DOHH2 (cell line): Measurements from ENCODE around the gene MCC.

Experiments
- H3F3A ChIP-seq: fragments of 200-600 bp; sonication (generic), shearing (Covaris generic); 2 replicates; pipeline ENCODE4 v1.6.0; 2016; ENCODE audit warnings: antibody characterized with exemption, mild to moderate bottlenecking; ENCODE audit not compliant: control insufficient read depth, insufficient read depth
- H3K27ac ChIP-seq: fragments of 200-600 bp; sonication (generic); 2 replicates; pipeline ENCODE4 v1.5.1; 2014; ENCODE audit warnings: low read depth, mild to moderate bottlenecking, low read length, moderate library complexity
- H3K27me3 ChIP-seq: fragments of 200-600 bp; sonication (generic); 2 replicates; pipeline ENCODE4 v1.6.1; 2014; ENCODE audit warnings: mild to moderate bottlenecking, low read length, mixed read lengths; ENCODE audit not compliant: control insufficient read depth
- H3K36me3 ChIP-seq: fragments of 200-600 bp; sonication (generic); 2 replicates; pipeline ENCODE4 v1.6.1; 2014; ENCODE audit warnings: mild to moderate bottlenecking, low read length, moderate library complexity, mixed read lengths; ENCODE audit not compliant: control insufficient read depth
- H3K4me1 ChIP-seq: fragments of 200-600 bp; sonication (generic); 2 replicates; pipeline ENCODE4 v1.6.1; 2014; ENCODE audit warnings: mild to moderate bottlenecking, low read length, mixed read lengths; ENCODE audit not compliant: control insufficient read depth
- H3K4me2 ChIP-seq: fragments of 200-600 bp; sonication (generic); 2 replicates; pipeline ENCODE4 v1.6.0; 2014; ENCODE audit warnings: mild to moderate bottlenecking, low read length, moderate library complexity
- H3K4me3 ChIP-seq: fragments of 200-600 bp; sonication (generic); 2 replicates; pipeline ENCODE4 v1.5.1; 2014; ENCODE audit warnings: mild to moderate bottlenecking, low read length, mixed read lengths
- H3K79me2 ChIP-seq: fragments of 200-600 bp; sonication (generic); 2 replicates; pipeline ENCODE4 v1.6.1; 2014; ENCODE audit warnings: mild to moderate bottlenecking, low read length, mixed read lengths; ENCODE audit not compliant: control insufficient read depth
- H3K9me2 ChIP-seq: fragments of 200-600 bp; sonication (generic); replicated peaks from 2 replicates; pipeline ENCODE4 v1.6.1; 2014; ENCODE audit warnings: mild to moderate bottlenecking, low read length, mixed read lengths; ENCODE audit not compliant: control insufficient read depth
- H3K9me3 ChIP-seq: fragments of 200-600 bp; sonication (generic); 2 replicates; pipeline ENCODE4 v1.6.1; 2014; ENCODE audit warnings: antibody characterized with exemption, low read length, mixed read lengths; ENCODE audit not compliant: control insufficient read depth, insufficient read depth
- H4K20me1 ChIP-seq: fragments of 200-600 bp; sonication (generic); 2 replicates; pipeline ENCODE4 v1.6.0; 2014; ENCODE audit warnings: low read depth, mild to moderate bottlenecking, antibody characterized with exemption, low read length, moderate library complexity; ENCODE audit not compliant: control insufficient read depth, insufficient read depth
- CTCF ChIP-seq: fragments of 200-600 bp; sonication (generic); IDR thresholded peaks from one replicate; pipeline ENCODE4 v1.5.1; 2014; ENCODE audit warnings: antibody characterized with exemption, mild to moderate bottlenecking, low read depth, low read length; ENCODE audit not compliant: poor library complexity, severe bottlenecking
- EZH2phosphoT487 ChIP-seq: fragments of 200-600 bp; sonication (generic); IDR thresholded peaks from 2 replicates; pipeline ENCODE4 v1.6.1; 2017; ENCODE audit warnings: borderline replicate concordance, mild to moderate bottlenecking, antibody characterized with exemption, low read length, moderate library complexity, mixed read lengths

The MCC gene

DNA sequence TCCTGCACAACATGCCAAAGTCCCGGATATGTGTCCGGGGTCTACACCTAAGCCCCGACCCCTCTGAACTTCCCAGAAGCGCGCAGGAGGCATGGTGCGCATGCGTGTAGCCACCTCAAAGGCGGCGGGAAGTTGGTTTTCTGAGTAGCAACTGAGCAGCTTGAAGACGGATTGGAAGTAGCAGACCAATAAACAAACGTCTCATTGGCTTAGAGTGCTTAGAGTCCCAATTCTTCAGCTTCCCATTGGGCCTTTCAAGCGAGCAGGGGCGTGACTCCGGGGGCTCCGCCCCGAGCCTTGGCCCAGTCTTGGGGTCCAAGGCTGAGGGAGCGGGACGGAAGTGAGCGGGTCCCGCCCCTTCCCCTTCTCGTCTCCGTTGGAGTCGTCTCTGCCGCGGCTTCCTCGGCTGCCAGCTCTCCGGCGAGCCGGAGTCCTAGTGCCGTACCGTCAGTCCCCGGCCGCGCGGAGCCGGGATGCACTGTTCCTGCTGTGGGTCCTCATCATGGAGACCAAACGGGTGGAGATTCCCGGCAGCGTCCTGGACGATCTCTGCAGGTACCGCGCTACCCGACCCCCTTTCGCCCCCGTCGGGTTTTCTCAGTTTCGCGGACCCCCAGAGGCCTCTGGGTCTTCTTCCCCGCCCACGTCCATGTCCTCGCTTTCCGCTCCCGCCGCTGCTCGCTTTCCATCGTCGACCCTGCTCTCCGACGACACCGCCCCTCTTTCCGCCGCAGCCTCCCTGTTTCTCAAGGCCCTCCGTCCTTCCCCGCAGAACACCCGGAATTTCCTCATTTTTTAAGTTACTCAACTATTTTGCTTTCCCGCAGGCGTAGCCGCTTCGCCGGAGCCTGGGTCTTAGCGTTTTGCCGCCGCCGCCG, 511.6 kb downstream of the MCC start, which contains the start of gene DCP2:
Gene DCP2 (plus strand): TSS at position 367 of the 878 bp plus-strand sequence. CDS start 136 bp downstream, at position 503.
- TF ChIP-seq CTCF (no peak), EZH2phosphoT487 (no peak)
- Histone ChIP-seq H3K9me2 (no peaks in the 10 kb centered on the region), H3K36me3 (peaks cover 36% of the 10 kb centered on the region), H3K27me3 (no peaks in the 10 kb centered on the region), H3K4me1 (peaks cover 34% of the 10 kb centered on the region), H3F3A (no peaks in the 10 kb centered on the region), H3K79me2 (peaks cover 51% of the 10 kb centered on the region), H3K27ac (peak within 1 kb of the TSS; percentile 77), H3K4me2 (peak within 1 kb of the TSS; percentile 85), H3K9me3 (no peaks in the 10 kb centered on the region), H4K20me1 (peaks cover 22% of the 10 kb centered on the region), H3K4me3 (peak within 1 kb of the TSS; percentile 97)

DNA sequence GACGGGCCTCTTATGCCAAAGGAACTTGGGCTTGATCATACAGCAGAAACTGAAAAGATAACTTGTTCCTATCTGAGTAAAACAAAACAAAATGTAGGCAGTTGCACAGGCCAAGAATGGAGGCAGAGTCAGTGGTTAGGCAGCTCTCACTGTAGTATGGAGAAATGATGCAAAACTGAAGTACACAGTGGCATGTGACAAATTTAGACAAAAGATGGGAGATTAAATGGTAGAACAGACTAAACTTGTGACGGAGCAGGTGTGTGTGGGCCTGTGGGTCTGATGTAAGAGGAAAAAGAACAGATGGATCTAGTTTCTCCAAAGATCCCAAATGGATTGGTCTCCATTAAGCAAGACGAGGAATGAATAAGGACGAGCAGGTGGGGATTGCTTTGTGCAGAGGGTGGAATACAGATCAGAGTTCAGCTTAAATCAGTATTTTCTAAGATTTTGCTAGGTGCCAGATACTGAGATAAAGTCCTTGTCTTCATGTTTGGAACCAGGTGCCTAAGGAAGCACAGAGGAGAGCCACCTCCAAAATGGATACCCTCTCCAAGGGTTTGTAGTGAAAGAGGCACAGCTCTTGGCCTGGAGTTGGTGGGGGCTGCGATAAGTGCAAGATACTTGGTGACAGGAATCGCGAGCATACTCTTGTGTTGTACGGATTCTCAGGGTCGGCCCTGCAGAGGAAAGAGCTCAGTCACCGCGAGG, 512.4 kb downstream of the MCC start:
- H3K27me3 ChIP-seq, result no peaks in the 10 kb centered on the region
- H3K4me2 ChIP-seq, result peak overlapping the region; percentile 85
- H4K20me1 ChIP-seq, result peaks cover 22% of the 10 kb centered on the region
- no peaks in the 10 kb centered on the region for H3K9me2 ChIP-seq
- TF ChIP-seq CTCF, result no peak
- TF ChIP-seq EZH2phosphoT487, result no peak
- peaks cover 42% of the 10 kb centered on the region for H3K4me1 ChIP-seq
- H3K79me2 ChIP-seq, result peaks cover 43% of the 10 kb centered on the region
- H3F3A ChIP-seq, result no peaks in the 10 kb centered on the region
- peak overlapping the region; percentile 97 for H3K4me3 ChIP-seq
- H3K9me3 ChIP-seq, result no peaks in the 10 kb centered on the region
- H3K27ac ChIP-seq, result peak overlapping the region; percentile 53
- peaks cover 28% of the 10 kb centered on the region for H3K36me3 ChIP-seq

DNA sequence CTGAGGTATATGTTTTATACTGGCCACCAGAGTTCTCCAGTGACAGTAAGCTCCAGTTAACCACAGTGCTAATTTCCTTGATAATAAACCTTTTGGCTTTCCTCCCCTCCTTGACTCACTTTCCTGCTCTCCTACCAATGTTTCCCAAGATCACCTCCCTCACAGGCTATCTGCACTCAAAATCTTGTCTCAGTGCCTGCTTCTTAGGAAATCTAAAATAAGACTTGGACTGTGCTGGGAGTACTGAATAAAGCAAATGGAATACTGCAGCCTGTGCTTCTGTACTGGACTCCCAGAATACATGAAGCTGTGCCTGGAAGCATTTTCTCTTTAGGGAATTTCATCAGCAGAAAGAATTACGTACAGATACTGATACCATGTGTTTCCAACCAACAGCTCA, 513.4 kb downstream of the MCC start:
- Histone ChIP-seq H3K27me3 (no peaks in the 10 kb centered on the region), H3K4me2 (no peak overlapping the region), H3F3A (no peaks in the 10 kb centered on the region), H3K9me2 (no peaks in the 10 kb centered on the region), H4K20me1 (peaks cover 17% of the 10 kb centered on the region), H3K27ac (no peak overlapping the region), H3K9me3 (no peaks in the 10 kb centered on the region), H3K79me2 (peaks cover 33% of the 10 kb centered on the region), H3K4me3 (no peak overlapping the region), H3K4me1 (peaks cover 39% of the 10 kb centered on the region), H3K36me3 (peaks cover 19% of the 10 kb centered on the region)
- no peak for TF ChIP-seq CTCF
- TF ChIP-seq EZH2phosphoT487, result no peak
